Liver (tissue), 9 donors: Measurements from ENCODE around the gene ADGRG1. TPM values are rescaled to one million over a fixed set of nuclear protein-coding genes. Genes with fewer than 3 reads are reported as not detected.

Experiments
- DNase-seq: peaks from one replicate; pipeline ENCODE4 v3.0.0-alpha.2; 2017; ENCODE audit warnings: low spot score
- H3K27ac ChIP-seq, 2 donors: one replicate each; pipeline ENCODE4 v1.7.0; 2013; ENCODE audit warnings: inconsistent platforms in 2 of 2, low read length in 2 of 2, control low read depth in 1 of 2, low read depth in 1 of 2, mild to moderate bottlenecking in 1 of 2
- H3K27me3 ChIP-seq, 4 donors: one replicate each; pipeline versions ENCODE4 v1.6.1 to v1.7.0; 2013; ENCODE audit warnings: low read length in 3 of 4, inconsistent platforms in 1 of 4, mild to moderate bottlenecking in 1 of 4, moderate library complexity in 1 of 4; ENCODE audit not compliant: control insufficient read depth in 4 of 4, insufficient read depth in 4 of 4
- H3K36me3 ChIP-seq, 4 donors: one replicate each; pipeline versions ENCODE4 v1.6.1 to v1.7.0; 2013; ENCODE audit warnings: low read length in 3 of 4, mild to moderate bottlenecking in 3 of 4, low read depth in 1 of 4, moderate library complexity in 1 of 4; ENCODE audit not compliant: control insufficient read depth in 4 of 4, insufficient read depth in 3 of 4
- H3K4me1 ChIP-seq, 4 donors: one replicate each; pipeline versions ENCODE4 v1.6.1 to v1.7.0; 2013; ENCODE audit warnings: low read length in 3 of 4, mild to moderate bottlenecking in 3 of 4, moderate library complexity in 1 of 4; ENCODE audit not compliant: control insufficient read depth in 4 of 4, insufficient read depth in 4 of 4
- H3K4me3 ChIP-seq, 3 donors: one replicate each; pipeline versions ENCODE4 v1.6.1 to v1.7.0; 2013; ENCODE audit warnings: low read length in 3 of 3, control low read depth in 1 of 3, low read depth in 1 of 3, mild to moderate bottlenecking in 1 of 3
- H3K9ac ChIP-seq, 2 donors: one replicate each; pipeline ENCODE4 v1.7.0; 2013; ENCODE audit warnings: low read length in 2 of 2, mild to moderate bottlenecking in 2 of 2, moderate library complexity in 2 of 2, control low read depth in 1 of 2, low read depth in 1 of 2
- H3K9me3 ChIP-seq, 4 donors: one replicate each; pipeline versions ENCODE4 v1.6.1 to v1.7.0; 2013; ENCODE audit warnings: low read length in 3 of 4; ENCODE audit not compliant: control insufficient read depth in 4 of 4
- EGR1 ChIP-seq, 2 donors: IDR thresholded peaks; 2 replicates each; pipeline ENCODE4 v1.6.1; 2016 to 2018; ENCODE audit warnings: antibody characterized with exemption in 2 of 2, low read depth in 2 of 2
- FOXA1 ChIP-seq: IDR thresholded peaks from 2 replicates; pipeline ENCODE4 v1.6.1; 2016; ENCODE audit warnings: antibody characterized with exemption
- FOXA2 ChIP-seq: IDR thresholded peaks from 2 replicates; pipeline ENCODE4 v1.6.1; 2016; ENCODE audit warnings: antibody characterized with exemption
- GABPA ChIP-seq, 2 donors: IDR thresholded peaks in 1 of 2; conservative IDR thresholded peaks in 1 of 2; 2 replicates each; pipeline ENCODE4 v1.6.1; 2016; ENCODE audit warnings: antibody characterized with exemption in 2 of 2, mild to moderate bottlenecking in 1 of 2, moderate library complexity in 1 of 2
- HNF4A ChIP-seq, 2 donors: conservative IDR thresholded peaks; 2 replicates each; pipeline ENCODE4 v1.6.1; 2016; ENCODE audit warnings: antibody characterized with exemption in 2 of 2, mild to moderate bottlenecking in 2 of 2
- HNF4G ChIP-seq: IDR thresholded peaks from 2 replicates; pipeline ENCODE4 v1.6.1; 2016; ENCODE audit warnings: antibody characterized with exemption
- JUND ChIP-seq, 2 donors: IDR thresholded peaks; 2 replicates each; pipeline ENCODE4 v1.6.1; 2016; ENCODE audit warnings: antibody characterized with exemption in 2 of 2
- MAX ChIP-seq: IDR thresholded peaks from 2 replicates; pipeline ENCODE4 v1.6.1; 2016; ENCODE audit warnings: antibody characterized with exemption
- NR2F2 ChIP-seq: IDR thresholded peaks from 2 replicates; pipeline ENCODE4 v1.6.1; 2016; ENCODE audit warnings: antibody characterized with exemption
- RAD21 ChIP-seq, 2 donors: IDR thresholded peaks; 2 replicates each; pipeline ENCODE4 v1.6.1; 2016; ENCODE audit warnings: antibody characterized with exemption in 2 of 2, mild to moderate bottlenecking in 2 of 2
- REST ChIP-seq: IDR thresholded peaks from 2 replicates; pipeline ENCODE4 v1.6.1; 2016; ENCODE audit warnings: antibody characterized with exemption, mild to moderate bottlenecking
- RXRA ChIP-seq, 2 donors: IDR thresholded peaks; 2 replicates each; pipeline ENCODE4 v1.6.1; 2017 to 2018; ENCODE audit warnings: antibody characterized with exemption in 2 of 2, mild to moderate bottlenecking in 1 of 2
- SP1 ChIP-seq: IDR thresholded peaks from 2 replicates; pipeline ENCODE4 v1.6.1; 2018; ENCODE audit warnings: antibody characterized with exemption, mild to moderate bottlenecking
- TAF1 ChIP-seq: conservative IDR thresholded peaks from 2 replicates; pipeline ENCODE4 v1.6.1; 2016; ENCODE audit warnings: antibody characterized with exemption, mild to moderate bottlenecking
- YY1 ChIP-seq: IDR thresholded peaks from 2 replicates; pipeline ENCODE4 v1.6.1; 2016; ENCODE audit warnings: antibody characterized with exemption, mild to moderate bottlenecking
- ZBTB33 ChIP-seq: IDR thresholded peaks from 2 replicates; pipeline ENCODE4 v1.6.1; 2016; ENCODE audit warnings: antibody characterized with exemption
- WGBS: extraction: QIAGEN DNeasy Blood & Tissue Kit; methylation state at CpG from one replicate; pipeline ENCODE4 v1.1.7; 2013; 5-methylcytosine and 5-hydroxymethylcytosine counted together
- polyA plus RNA-seq, 2 donors: library from polyadenylated mRNA; stranded (reverse) in 1 of 2; unstranded in 1 of 2; fragments of 200-250 nt in 1 of 2; fragments of >200 nt in 1 of 2; fragmentation: Nextera tagmentation in 1 of 2; extraction: Ambion mirVana in 1 of 2; gene quantifications; one replicate each; pipeline versions ENCODE4 v1.2.1 to v1.2.3, GENCODE V29; 2013 to 2015
- total RNA-seq, 2 donors: library from RNA; depleted of rRNA; stranded (reverse); fragments of >200 nt; gene quantifications; one replicate each; pipeline ENCODE4 v1.2.3, GENCODE V29; 2014
- TF ChIP-seq, protein P1 (sequence below): fragments of 150-350 bp; IDR thresholded peaks from 2 replicates; pipeline ENCODE4 v1.5.1; 2017; ENCODE audit warnings: improper control_type of control experiment, low read depth, low read length; ENCODE audit not compliant: missing input control
- TF ChIP-seq, protein P2 (sequence below): IDR thresholded peaks from 2 replicates; pipeline ENCODE4 v1.6.1; 2016; ENCODE audit warnings: antibody characterized with exemption
- donor health status: healthy.
- donor health status: healthy.
- donor health status: healthy.
- donor health status: healthy.
- donor health status: healthy.

The ADGRG1 gene
- total and polyA plus RNA-seq, 4 donors = 1.7 to 3.3 (median 2.0) TPM

DNA sequence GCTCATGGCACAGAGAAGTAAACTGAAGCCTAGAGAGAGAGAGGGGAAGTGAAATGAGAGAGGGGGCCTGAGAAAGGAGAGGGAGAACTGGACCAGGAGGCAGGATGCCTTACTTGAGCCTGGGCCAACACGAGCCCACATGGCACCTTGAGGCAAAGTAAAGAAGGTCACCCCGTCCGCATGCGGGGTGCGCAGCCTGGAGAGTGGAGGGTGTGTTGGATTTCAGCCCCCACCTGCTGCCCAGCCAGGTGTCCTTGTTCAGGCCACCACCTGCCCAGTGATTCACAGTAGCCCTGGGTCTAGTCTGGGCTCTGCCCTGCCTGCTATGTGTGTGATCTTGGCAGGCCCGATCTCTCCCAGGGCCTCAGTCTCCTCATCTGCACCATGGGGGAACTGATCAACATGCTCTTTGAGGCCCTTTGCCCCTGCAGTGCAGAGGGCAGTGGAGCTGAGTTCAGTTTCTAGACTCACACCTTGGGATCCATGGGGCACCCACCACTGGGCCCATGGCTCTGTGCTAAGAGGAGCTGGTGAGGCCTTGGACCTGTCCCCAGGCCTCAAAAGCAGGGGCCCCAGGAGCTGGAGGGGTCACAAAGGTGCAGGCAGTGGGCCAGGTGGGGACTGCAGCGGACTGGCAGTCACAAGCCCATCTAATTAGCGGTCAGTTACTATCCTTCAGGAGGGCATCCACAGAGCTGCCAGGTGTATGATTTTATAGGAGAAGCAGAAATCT is 56.4 kb downstream of the ADGRG1 start:
- no peak for TF ChIP-seq JUND (IDR thresholded peaks at IDR 0.05)
- TF ChIP-seq, protein P1, sequence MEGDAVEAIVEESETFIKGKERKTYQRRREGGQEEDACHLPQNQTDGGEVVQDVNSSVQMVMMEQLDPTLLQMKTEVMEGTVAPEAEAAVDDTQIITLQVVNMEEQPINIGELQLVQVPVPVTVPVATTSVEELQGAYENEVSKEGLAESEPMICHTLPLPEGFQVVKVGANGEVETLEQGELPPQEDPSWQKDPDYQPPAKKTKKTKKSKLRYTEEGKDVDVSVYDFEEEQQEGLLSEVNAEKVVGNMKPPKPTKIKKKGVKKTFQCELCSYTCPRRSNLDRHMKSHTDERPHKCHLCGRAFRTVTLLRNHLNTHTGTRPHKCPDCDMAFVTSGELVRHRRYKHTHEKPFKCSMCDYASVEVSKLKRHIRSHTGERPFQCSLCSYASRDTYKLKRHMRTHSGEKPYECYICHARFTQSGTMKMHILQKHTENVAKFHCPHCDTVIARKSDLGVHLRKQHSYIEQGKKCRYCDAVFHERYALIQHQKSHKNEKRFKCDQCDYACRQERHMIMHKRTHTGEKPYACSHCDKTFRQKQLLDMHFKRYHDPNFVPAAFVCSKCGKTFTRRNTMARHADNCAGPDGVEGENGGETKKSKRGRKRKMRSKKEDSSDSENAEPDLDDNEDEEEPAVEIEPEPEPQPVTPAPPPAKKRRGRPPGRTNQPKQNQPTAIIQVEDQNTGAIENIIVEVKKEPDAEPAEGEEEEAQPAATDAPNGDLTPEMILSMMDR = no peak
- no peak for TF ChIP-seq MAX
- no peak for TF ChIP-seq REST
- TF ChIP-seq, protein P2, sequence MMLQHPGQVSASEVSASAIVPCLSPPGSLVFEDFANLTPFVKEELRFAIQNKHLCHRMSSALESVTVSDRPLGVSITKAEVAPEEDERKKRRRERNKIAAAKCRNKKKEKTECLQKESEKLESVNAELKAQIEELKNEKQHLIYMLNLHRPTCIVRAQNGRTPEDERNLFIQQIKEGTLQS = no peak
- no peak for TF ChIP-seq FOXA2
- TF ChIP-seq SP1 = no peak
- no peak for TF ChIP-seq RXRA (IDR thresholded peaks at IDR 0.05)
- no peak for TF ChIP-seq RAD21 (IDR thresholded peaks at IDR 0.05)
- no peak for TF ChIP-seq HNF4A (conservative IDR thresholded peaks at IDR 0.05)
- no peak for TF ChIP-seq FOXA1
- TF ChIP-seq YY1 = no peak
- no peak for TF ChIP-seq HNF4G
- TF ChIP-seq TAF1 = no peak
- TF ChIP-seq NR2F2 = no peak
- TF ChIP-seq EGR1 (IDR thresholded peaks at IDR 0.05; ENCODE audit: low read depth in 2 of 2) = no peak
- no peak for TF ChIP-seq GABPA (IDR thresholded peaks at IDR 0.05 in 1 of 2, conservative IDR thresholded peaks at IDR 0.05 in 1 of 2)
- no peak for TF ChIP-seq ZBTB33

More for the DNA sequence above, 56.4 kb downstream of the ADGRG1 start:
- Histone ChIP-seq H3K4me1 (peaks cover 0 to 15% (median 11%) of the 10 kb centered on the region in 4 donors), H3K27me3 (no peaks in the 10 kb centered on the region), H3K4me3 (no peak overlapping the region), H3K27ac (no peak overlapping the region), H3K9ac (no peak overlapping the region), H3K36me3 (no peaks in the 10 kb centered on the region), H3K9me3 (no peaks in the 10 kb centered on the region)
- no peak for DNase-seq
- 97% methylated on average over 8 of the region's 8 CpGs for WGBS
